HG03108 (cell line): ENCODE measurements around the gene NES.

Experiments
- ATAC-seq: cut with Tn5 transposase; IDR thresholded peaks from one replicate; pipeline ENCODE4 v1.9.1; 2021; ENCODE audit warnings: moderate library complexity; ENCODE audit not compliant: unreplicated experiment

NES gene

GRCh38 chr1:156705321-156705917 lies 28.2 kb upstream of the NES start, which contains the start of gene CRABP2:
Gene CRABP2 (minus strand): TSS chr1:156705583. CDS start chr1:156705446, 137 bp downstream.
- ATAC-seq = no peak

- ATAC-seq = no peak
These were observed 27.7 kb upstream of the NES start for GRCh38 chr1:156704930-156705320.

GRCh38 chr1:156704166-156704711 lies 27.0 kb upstream of the NES start:
- no peak for ATAC-seq

- no peak for ATAC-seq
These were observed 26.5 kb upstream of the NES start for GRCh38 chr1:156703741-156704140.

- no peak for ATAC-seq
These were observed 26.1 kb upstream of the NES start for GRCh38 chr1:156703336-156703735.

- no peak for ATAC-seq
These were observed 23.7 kb upstream of the NES start for GRCh38 chr1:156700736-156701531.

- no peak for ATAC-seq
These were observed 21.8 kb upstream of the NES start for GRCh38 chr1:156698995-156699394.

GRCh38 chr1:156697481-156697880 lies 20.3 kb upstream of the NES start:
- ATAC-seq = no peak

GRCh38 chr1:156696755-156697154 lies 19.5 kb upstream of the NES start:
- no peak for ATAC-seq

GRCh38 chr1:156694690-156694962 lies 17.4 kb upstream of the NES start:
- no peak for ATAC-seq

- no peak for ATAC-seq
These were observed 16.9 kb upstream of the NES start for GRCh38 chr1:156693848-156694689.

GRCh38 chr1:156692925-156693847 lies 16.0 kb upstream of the NES start:
- no peak for ATAC-seq

- ATAC-seq = no peak
These were observed 15.3 kb upstream of the NES start for GRCh38 chr1:156692441-156692924.

GRCh38 chr1:156691665-156692440 lies 14.6 kb upstream of the NES start:
- no peak for ATAC-seq

- no peak for ATAC-seq
These were observed 14.0 kb upstream of the NES start for GRCh38 chr1:156691191-156691590.

GRCh38 chr1:156690675-156691036 lies 13.4 kb upstream of the NES start:
- no peak for ATAC-seq

GRCh38 chr1:156689953-156690674 lies 12.9 kb upstream of the NES start:
- no peak for ATAC-seq

GRCh38 chr1:156689035-156689952 lies 12.1 kb upstream of the NES start:
- ATAC-seq = no peak
